Testis (tissue), 3 donors: ENCODE data around the gene LEP. TPM values are rescaled to one million over a fixed set of nuclear protein-coding genes. Genes with fewer than 3 reads are reported as not detected.

Experiments used
- DNase-seq: peaks from one replicate; pipeline ENCODE4 v3.0.0-alpha.2; 2019
- H3K27ac ChIP-seq, 2 donors: fragments of 200-600 bp; sonication (generic); one replicate each; pipeline ENCODE4 v1.5.1; 2019
- H3K27me3 ChIP-seq: fragments of 200-600 bp; sonication (generic); one replicate; pipeline ENCODE4 v1.5.1; 2019
- H3K36me3 ChIP-seq: fragments of 200-600 bp; sonication (generic); one replicate; pipeline ENCODE4 v1.5.1; 2017; ENCODE audit warnings: low read depth; ENCODE audit errors: missing control alignments
- H3K4me1 ChIP-seq: fragments of 200-600 bp; sonication (generic); one replicate; pipeline ENCODE4 v1.5.1; 2019
- H3K4me3 ChIP-seq, 2 donors: fragments of 200-600 bp; sonication (generic); one replicate each; pipeline ENCODE4 v1.5.1; 2017 to 2019
- H3K9me3 ChIP-seq: fragments of 200-600 bp; sonication (generic); one replicate; pipeline ENCODE4 v1.5.1; 2017
- POLR2A ChIP-seq: fragments of 450-650 bp; IDR thresholded peaks from one replicate; pipeline ENCODE4 v1.6.1; 2017; ENCODE audit warnings: antibody characterized with exemption, mild to moderate bottlenecking, moderate library complexity
- WGBS, 2 donors: methylation state at CpG; one replicate each; pipeline ENCODE4 v1.1.5; 2018; 5-methylcytosine and 5-hydroxymethylcytosine counted together
- intact Hi-C: fragments of 100-400 bp; cut with DNase I; formaldehyde crosslinking; loops from one replicate; pipeline ENCODE4 v1.15.1; 2023; ENCODE audit warnings: low total_unique reads
- microRNA-seq, 2 donors: library from miRNA; unstranded; fragments of <30 nt; microRNA quantifications; one replicate each; pipeline ENCODE4, GENCODE V29; 2016; ENCODE audit warnings: borderline number of aligned reads in 2 of 2, borderline replicate concordance in 1 of 2
- polyA plus RNA-seq: library from polyadenylated mRNA; stranded (reverse); fragments of 350-450 nt; fragmentation: Illumina TruSeq; extraction: RNeasy Lipid Tissue Mini Kit (QIAGEN cat#74804); gene quantifications from one replicate; pipeline ENCODE4 v1.2.3, GENCODE V29; 2014; ENCODE audit warnings: low read depth, low replicate concordance; ENCODE audit not compliant: insufficient read depth
- small RNA-seq, 2 donors: library from RNA; depleted of rRNA; stranded (forward); fragments of <200 nt; gene quantifications; one replicate each; pipeline ENCODE3, GENCODE V24; 2016
- total RNA-seq, 2 donors: library from RNA; depleted of rRNA; stranded (reverse); fragments of >200 nt; gene quantifications; one replicate each; pipeline ENCODE4 v1.2.3, GENCODE V29; 2016
- TF ChIP-seq, protein P1 (sequence below), 3 experiments: fragments of 450-650 bp in 2 of 3; fragments of 200-600 bp in 1 of 3; sonication (generic) in 1 of 3; IDR thresholded peaks; one replicate each; pipeline ENCODE4 v1.5.1; 2016 to 2019; ENCODE audit warnings: antibody characterized with exemption in 3 of 3, mild to moderate bottlenecking in 2 of 3, moderate library complexity in 1 of 3

Gene LEP
- total and polyA plus RNA-seq, 3 donors from 2014 or later, result 0.31 to 0.55 (median 0.46) TPM

DNA sequence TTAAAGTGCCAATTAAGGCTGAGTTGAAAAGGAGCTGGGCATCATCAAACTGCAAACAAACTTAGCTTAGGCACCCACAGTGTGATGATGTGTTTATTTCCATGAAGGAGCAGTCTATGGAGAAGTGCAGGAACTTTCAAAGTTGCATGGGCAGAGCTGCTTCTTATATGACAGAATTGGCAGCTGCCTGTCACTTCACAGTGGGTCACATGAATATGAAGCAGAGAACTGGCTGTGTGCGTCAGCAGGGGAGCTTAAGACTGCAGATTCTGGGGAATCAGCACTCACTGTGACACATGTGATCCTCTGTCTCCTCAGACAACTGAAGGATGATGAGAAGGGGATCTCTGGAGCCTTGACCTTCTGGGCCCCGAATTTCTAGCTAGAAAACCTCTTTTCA lies 66.0 kb downstream of the LEP start:
- H3K9me3 ChIP-seq, result no peaks in the 10 kb centered on the region
- no peak for TF ChIP-seq POLR2A
- TF ChIP-seq, protein P1, sequence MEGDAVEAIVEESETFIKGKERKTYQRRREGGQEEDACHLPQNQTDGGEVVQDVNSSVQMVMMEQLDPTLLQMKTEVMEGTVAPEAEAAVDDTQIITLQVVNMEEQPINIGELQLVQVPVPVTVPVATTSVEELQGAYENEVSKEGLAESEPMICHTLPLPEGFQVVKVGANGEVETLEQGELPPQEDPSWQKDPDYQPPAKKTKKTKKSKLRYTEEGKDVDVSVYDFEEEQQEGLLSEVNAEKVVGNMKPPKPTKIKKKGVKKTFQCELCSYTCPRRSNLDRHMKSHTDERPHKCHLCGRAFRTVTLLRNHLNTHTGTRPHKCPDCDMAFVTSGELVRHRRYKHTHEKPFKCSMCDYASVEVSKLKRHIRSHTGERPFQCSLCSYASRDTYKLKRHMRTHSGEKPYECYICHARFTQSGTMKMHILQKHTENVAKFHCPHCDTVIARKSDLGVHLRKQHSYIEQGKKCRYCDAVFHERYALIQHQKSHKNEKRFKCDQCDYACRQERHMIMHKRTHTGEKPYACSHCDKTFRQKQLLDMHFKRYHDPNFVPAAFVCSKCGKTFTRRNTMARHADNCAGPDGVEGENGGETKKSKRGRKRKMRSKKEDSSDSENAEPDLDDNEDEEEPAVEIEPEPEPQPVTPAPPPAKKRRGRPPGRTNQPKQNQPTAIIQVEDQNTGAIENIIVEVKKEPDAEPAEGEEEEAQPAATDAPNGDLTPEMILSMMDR (IDR thresholded peaks at IDR 0.05), result no peak
- H3K4me1 ChIP-seq, result no peaks in the 10 kb centered on the region
- no peaks in the 10 kb centered on the region for H3K27me3 ChIP-seq
- intact Hi-C loops, result no loop called here
- H3K27ac ChIP-seq, result no peak overlapping the region
- DNase-seq, result no peak
- WGBS, 2 donors, result 91 to 95% methylated on average over 2 of the region's 2 CpGs
- H3K36me3 ChIP-seq, result no peaks in the 10 kb centered on the region
- no peak overlapping the region for H3K4me3 ChIP-seq

Small RNAs within 50 kb of the gene (microRNA-seq; reads per million reads assigned to microRNA genes)
- gene MIR129-1, result 2.1 to 44.5 reads per million in 2 donors

Small RNAs within 50 kb of the gene (small RNA-seq; reads per million reads assigned to genes)
- gene MIR129-1, result 0 to 1.2 reads per million in 2 donors

Other genes starting within 250 kb of the LEP start
- 10 to 100 TPM; 10.2 to 12.5 TPM for gene LRRC4, start 209.8 kb upstream of the LEP start, total RNA-seq
- 17.0 TPM for gene LRRC4, start 209.8 kb upstream of the LEP start, polyA plus RNA-seq
- gene RBM28, start 102.6 kb downstream of the LEP start, total RNA-seq, result 10 to 100 TPM; 54.5 to 58.3 TPM
- 25.7 TPM for gene RBM28, start 102.6 kb downstream of the LEP start, polyA plus RNA-seq
- gene PRRT4, start 120.4 kb downstream of the LEP start, total RNA-seq, result 1 to 10 TPM in 1 of 2 donors, under 1 TPM in 1; 0.16 to 1.1 TPM
- gene PRRT4, start 120.4 kb downstream of the LEP start, polyA plus RNA-seq, result 1.1 TPM
- gene IMPDH1, start 168.7 kb downstream of the LEP start, total RNA-seq, result 10 to 100 TPM; 48.3 to 64.5 TPM
- 32.3 TPM for gene IMPDH1, start 168.7 kb downstream of the LEP start, polyA plus RNA-seq
- 10 to 100 TPM; 34.3 to 44.8 TPM for gene HILPDA, start 214.6 kb downstream of the LEP start, total RNA-seq
- 31.4 TPM for gene HILPDA, start 214.6 kb downstream of the LEP start, polyA plus RNA-seq
- 10 to 100 TPM; 26.7 to 27.1 TPM for gene METTL2B, start 235.5 kb downstream of the LEP start, total RNA-seq
- 20.0 TPM for gene METTL2B, start 235.5 kb downstream of the LEP start, polyA plus RNA-seq